ENCODE data around the gene CEBPZOS.

Gene CEBPZOS

DNA sequence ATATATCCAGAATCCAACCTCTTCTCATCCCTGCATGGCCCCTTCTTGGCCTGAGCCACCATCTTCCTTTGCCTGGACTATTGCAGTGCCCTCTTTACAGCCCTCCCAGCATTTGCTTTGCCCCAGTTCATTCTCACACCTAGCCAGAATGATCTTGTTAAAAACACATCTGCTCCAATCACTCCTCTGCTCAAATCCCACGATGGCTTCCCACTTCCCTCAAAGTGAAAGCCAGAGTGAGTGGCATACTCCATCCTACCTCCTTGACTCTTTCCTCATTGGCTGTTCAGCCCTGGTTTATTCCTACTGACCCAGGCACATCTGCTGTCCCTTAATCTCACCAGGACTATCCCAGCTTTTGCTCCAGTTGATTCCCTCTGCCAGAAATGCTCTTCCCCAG is 22.6 kb upstream of the CEBPZOS start:
- no peaks in the 10 kb centered on the region for H3K36me3 ChIP-seq (replicated peaks in 1 of 2; ENCODE audit: control insufficient read depth in 2 of 2, insufficient read depth in 2 of 2, low read length in 2 of 2)
- DNase-seq (ENCODE audit: low spot score) = no peak
- WGBS, 2 donors (ENCODE audit: extremely low coverage in 2 of 2, insufficient read length in 2 of 2, insufficient replicate concordance in 1 of 2) = no CpG with 5 or more reads among the region's 1 CpG

DNA sequence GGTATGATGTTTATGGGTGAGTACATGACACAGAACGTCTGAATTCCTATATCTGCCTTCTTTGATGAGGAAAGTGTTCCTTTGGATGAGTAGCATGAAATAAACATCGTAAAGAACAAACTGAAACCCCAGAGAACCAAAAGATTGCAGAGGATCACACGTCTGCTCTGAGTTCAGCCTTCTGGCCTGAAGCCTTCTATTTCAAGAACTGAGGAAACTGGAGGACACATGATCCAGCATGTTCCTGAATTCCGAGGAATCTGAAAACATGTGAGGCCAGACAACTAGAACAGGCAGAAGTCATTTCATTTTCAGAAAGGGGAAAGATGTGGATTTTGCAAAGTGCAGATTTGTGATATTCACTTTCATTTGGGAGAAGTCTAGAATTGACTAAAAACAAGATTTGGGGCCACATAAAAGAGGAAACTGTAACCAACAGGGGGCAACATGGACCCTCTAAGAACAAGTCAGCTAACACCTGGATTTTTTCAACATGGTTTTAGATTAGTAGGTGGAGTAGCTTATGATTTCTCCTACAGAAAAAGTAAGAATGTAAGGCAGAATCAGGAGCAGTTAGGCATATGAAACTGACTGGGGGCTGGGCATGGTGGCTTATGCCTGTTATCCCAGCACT is 16.2 kb upstream of the CEBPZOS start:
- no peak for DNase-seq (ENCODE audit: low spot score)
- Histone ChIP-seq H3K9ac (ENCODE audit: low read depth, low read length, poor library complexity) (no peak overlapping the region), H3K9me3 (replicated peaks in 1 of 2; ENCODE audit: control insufficient read depth in 2 of 2, insufficient read depth in 1 of 2, low read depth in 1 of 2, low read length in 2 of 2) (no peaks in the 10 kb centered on the region), H3K18ac (ENCODE audit: low read length) (no peak overlapping the region), H3K23ac (ENCODE audit: low read depth, low read length, poor library complexity) (no peak overlapping the region), H3K79me1 (ENCODE audit: low read depth, low read length) (no peaks in the 10 kb centered on the region), H2BK15ac (ENCODE audit: low read length) (no peak overlapping the region), H3K4ac (ENCODE audit: low read length) (no peak overlapping the region), H3K27me3 (ENCODE audit: control insufficient read depth in 3 of 3, insufficient read depth in 3 of 3, low read depth in 1 of 3, low read length in 3 of 3) (peaks cover 0 to 2% (median 0%) of the 10 kb centered on the region in 3 experiments), H3K4me2 (ENCODE audit: insufficient read depth, low read length, poor library complexity, severe bottlenecking) (no peak overlapping the region), H2BK12ac (ENCODE audit: low read length) (no peak overlapping the region), H2BK5ac (ENCODE audit: low read length) (no peak overlapping the region), H4K91ac (ENCODE audit: low read depth, low read length, poor library complexity) (no peak overlapping the region), H3K4me3 (ENCODE audit: low read length in 2 of 2) (no peak overlapping the region), H3K4me1 (ENCODE audit: control insufficient read depth in 2 of 2, insufficient read depth in 1 of 2, low read depth in 1 of 2, low read length in 2 of 2) (no peaks in the 10 kb centered on the region), H2BK120ac (ENCODE audit: low read depth, low read length) (no peak overlapping the region), H3K14ac (ENCODE audit: low read length) (no peak overlapping the region), H4K8ac (ENCODE audit: low read depth, low read length) (no peak overlapping the region), H2AFZ (ENCODE audit: low read length) (peak overlapping the region; percentile 56), H3K36me3 (replicated peaks in 1 of 2; ENCODE audit: control insufficient read depth in 2 of 2, insufficient read depth in 2 of 2, low read length in 2 of 2) (no peaks in the 10 kb centered on the region), H3K27ac (replicated peaks; ENCODE audit: low read length) (no peak overlapping the region), H2AK5ac (ENCODE audit: low read depth, low read length) (no peak overlapping the region)
- WGBS, 2 donors (ENCODE audit: extremely low coverage in 2 of 2, insufficient read length in 2 of 2, insufficient replicate concordance in 1 of 2) = no CpG with 5 or more reads among the region's 4 CpGs

More for the DNA sequence above, 22.6 kb upstream of the CEBPZOS start:
- H2BK120ac ChIP-seq (ENCODE audit: low read depth, low read length) = no peak overlapping the region
- no peak overlapping the region for H2BK12ac ChIP-seq (ENCODE audit: low read length)
- H3K9ac ChIP-seq (ENCODE audit: low read depth, low read length, poor library complexity) = no peak overlapping the region
- H3K14ac ChIP-seq (ENCODE audit: low read length) = no peak overlapping the region
- no peak overlapping the region for H3K4me3 ChIP-seq (ENCODE audit: low read length in 2 of 2)
- no peak overlapping the region for H3K23ac ChIP-seq (ENCODE audit: low read depth, low read length, poor library complexity)
- H3K79me1 ChIP-seq (ENCODE audit: low read depth, low read length) = no peaks in the 10 kb centered on the region
- no peak overlapping the region for H3K4ac ChIP-seq (ENCODE audit: low read length)
- no peak overlapping the region for H3K4me2 ChIP-seq (ENCODE audit: insufficient read depth, low read length, poor library complexity, severe bottlenecking)
- no peaks in the 10 kb centered on the region for H3K9me3 ChIP-seq (replicated peaks in 1 of 2; ENCODE audit: control insufficient read depth in 2 of 2, insufficient read depth in 1 of 2, low read depth in 1 of 2, low read length in 2 of 2)
- H3K4me1 ChIP-seq (ENCODE audit: control insufficient read depth in 2 of 2, insufficient read depth in 1 of 2, low read depth in 1 of 2, low read length in 2 of 2) = no peaks in the 10 kb centered on the region
- no peak overlapping the region for H2AK5ac ChIP-seq (ENCODE audit: low read depth, low read length)
- no peak overlapping the region for H3K27ac ChIP-seq (replicated peaks; ENCODE audit: low read length)
- H2AFZ ChIP-seq (ENCODE audit: low read length) = no peak overlapping the region
- no peak overlapping the region for H2BK5ac ChIP-seq (ENCODE audit: low read length)
- no peak overlapping the region for H4K8ac ChIP-seq (ENCODE audit: low read depth, low read length)
- no peak overlapping the region for H4K91ac ChIP-seq (ENCODE audit: low read depth, low read length, poor library complexity)
- H3K27me3 ChIP-seq (ENCODE audit: control insufficient read depth in 3 of 3, insufficient read depth in 3 of 3, low read depth in 1 of 3, low read length in 3 of 3) = no peaks in the 10 kb centered on the region
- H3K18ac ChIP-seq (ENCODE audit: low read length) = no peak overlapping the region
- H2BK15ac ChIP-seq (ENCODE audit: low read length) = no peak overlapping the region

DNA sequence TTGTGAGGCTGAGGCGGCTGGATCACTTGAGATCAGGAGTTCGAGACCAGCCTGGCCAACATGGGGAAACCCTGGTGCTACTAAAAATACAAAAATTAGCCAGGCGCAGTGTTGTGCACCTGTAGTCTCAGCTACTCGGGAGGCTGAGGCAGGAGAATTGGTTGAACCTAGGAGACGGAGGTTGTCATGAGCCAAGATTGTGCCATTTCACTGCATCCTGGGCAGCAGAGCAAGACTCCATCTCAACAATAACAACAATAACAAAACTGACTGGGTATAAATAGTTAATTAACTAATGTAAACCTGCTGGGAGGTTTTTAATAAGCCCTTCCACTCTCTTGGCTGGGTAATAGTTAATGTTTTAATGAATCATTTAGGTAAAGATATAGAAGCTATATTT is 15.7 kb upstream of the CEBPZOS start:
- DNase-seq (ENCODE audit: low spot score) = no peak
- Histone ChIP-seq H3K36me3 (replicated peaks in 1 of 2; ENCODE audit: control insufficient read depth in 2 of 2, insufficient read depth in 2 of 2, low read length in 2 of 2) (no peaks in the 10 kb centered on the region), H2AK5ac (ENCODE audit: low read depth, low read length) (no peak overlapping the region), H2BK5ac (ENCODE audit: low read length) (no peak overlapping the region), H3K23ac (ENCODE audit: low read depth, low read length, poor library complexity) (no peak overlapping the region), H4K8ac (ENCODE audit: low read depth, low read length) (no peak overlapping the region), H3K9me3 (replicated peaks in 1 of 2; ENCODE audit: control insufficient read depth in 2 of 2, insufficient read depth in 1 of 2, low read depth in 1 of 2, low read length in 2 of 2) (no peaks in the 10 kb centered on the region), H3K4ac (ENCODE audit: low read length) (no peak overlapping the region), H2BK15ac (ENCODE audit: low read length) (no peak overlapping the region), H2AFZ (ENCODE audit: low read length) (no peak overlapping the region), H3K4me2 (ENCODE audit: insufficient read depth, low read length, poor library complexity, severe bottlenecking) (no peak overlapping the region), H4K91ac (ENCODE audit: low read depth, low read length, poor library complexity) (no peak overlapping the region), H3K27me3 (ENCODE audit: control insufficient read depth in 3 of 3, insufficient read depth in 3 of 3, low read depth in 1 of 3, low read length in 3 of 3) (peaks cover 0 to 4% (median 0%) of the 10 kb centered on the region in 3 experiments), H3K27ac (replicated peaks; ENCODE audit: low read length) (no peak overlapping the region), H3K4me1 (ENCODE audit: control insufficient read depth in 2 of 2, insufficient read depth in 1 of 2, low read depth in 1 of 2, low read length in 2 of 2) (no peaks in the 10 kb centered on the region), H3K9ac (ENCODE audit: low read depth, low read length, poor library complexity) (no peak overlapping the region), H3K18ac (ENCODE audit: low read length) (no peak overlapping the region), H2BK120ac (ENCODE audit: low read depth, low read length) (no peak overlapping the region), H3K14ac (ENCODE audit: low read length) (no peak overlapping the region), H3K79me1 (ENCODE audit: low read depth, low read length) (no peaks in the 10 kb centered on the region), H3K4me3 (ENCODE audit: low read length in 2 of 2) (no peak overlapping the region), H2BK12ac (ENCODE audit: low read length) (no peak overlapping the region)
- WGBS, 2 donors (ENCODE audit: extremely low coverage in 2 of 2, insufficient read length in 2 of 2, insufficient replicate concordance in 1 of 2) = no CpG with 5 or more reads among the region's 5 CpGs

DNA sequence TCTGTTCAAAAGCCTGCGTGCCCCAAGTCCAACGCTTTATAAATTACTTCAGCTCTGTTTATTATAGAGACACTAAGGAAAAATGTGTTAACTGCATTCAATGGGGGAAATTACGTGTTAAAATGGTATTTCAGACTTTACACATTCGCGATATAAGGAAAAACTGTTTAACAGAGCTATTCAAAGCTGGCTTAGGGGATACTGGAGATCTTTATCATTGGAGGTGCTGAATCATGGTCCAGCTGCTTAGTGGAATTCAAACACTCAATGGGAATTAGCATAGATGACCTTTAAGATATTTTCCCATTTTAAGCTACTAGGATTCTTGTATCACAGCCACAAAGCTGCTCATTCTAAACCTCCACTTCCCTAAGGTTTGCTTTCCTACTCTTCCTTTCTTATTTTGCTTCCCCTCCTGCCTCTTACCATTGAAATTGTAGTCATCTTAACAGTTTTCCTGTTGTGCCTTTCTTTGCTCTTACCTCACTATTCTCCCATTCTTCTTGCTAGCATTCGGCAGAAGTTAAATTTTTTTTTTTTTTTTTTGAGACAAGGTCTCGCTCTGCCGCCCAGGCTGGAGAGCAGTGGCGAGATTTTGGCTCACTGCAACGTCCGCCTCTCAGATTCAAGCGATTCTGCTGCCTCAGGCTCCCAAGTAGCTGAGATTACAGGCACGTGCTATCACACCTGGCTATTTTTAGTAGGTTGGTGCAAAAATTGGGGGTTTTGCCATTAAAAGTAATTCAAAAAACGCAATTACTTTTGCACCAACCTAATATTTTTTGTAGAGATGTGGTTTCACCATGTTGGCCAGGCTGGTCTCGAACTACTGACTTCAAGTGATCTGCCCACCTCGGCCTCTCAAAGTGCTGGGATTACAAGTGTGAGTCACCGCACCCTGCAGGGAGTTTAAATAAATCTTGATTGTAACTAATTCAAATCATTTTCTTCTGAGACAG is 14.3 kb upstream of the CEBPZOS start:
- Histone ChIP-seq H3K9ac (ENCODE audit: low read depth, low read length, poor library complexity) (no peak overlapping the region), H3K27ac (replicated peaks; ENCODE audit: low read length) (no peak overlapping the region), H3K4me2 (ENCODE audit: insufficient read depth, low read length, poor library complexity, severe bottlenecking) (no peak overlapping the region), H3K23ac (ENCODE audit: low read depth, low read length, poor library complexity) (no peak overlapping the region), H2BK12ac (ENCODE audit: low read length) (no peak overlapping the region), H2BK5ac (ENCODE audit: low read length) (no peak overlapping the region), H4K8ac (ENCODE audit: low read depth, low read length) (no peak overlapping the region), H3K18ac (ENCODE audit: low read length) (no peak overlapping the region), H3K4me1 (ENCODE audit: control insufficient read depth in 2 of 2, insufficient read depth in 1 of 2, low read depth in 1 of 2, low read length in 2 of 2) (no peaks in the 10 kb centered on the region), H3K27me3 (ENCODE audit: control insufficient read depth in 3 of 3, insufficient read depth in 3 of 3, low read depth in 1 of 3, low read length in 3 of 3) (peaks cover 0 to 10% (median 0%) of the 10 kb centered on the region in 3 experiments), H3K4ac (ENCODE audit: low read length) (no peak overlapping the region), H3K79me1 (ENCODE audit: low read depth, low read length) (no peaks in the 10 kb centered on the region), H3K14ac (ENCODE audit: low read length) (no peak overlapping the region), H3K9me3 (replicated peaks in 1 of 2; ENCODE audit: control insufficient read depth in 2 of 2, insufficient read depth in 1 of 2, low read depth in 1 of 2, low read length in 2 of 2) (peaks cover 0 to 1% of the 10 kb centered on the region in 2 donors), H2AK5ac (ENCODE audit: low read depth, low read length) (no peak overlapping the region), H3K4me3 (ENCODE audit: low read length in 2 of 2) (no peak overlapping the region), H2AFZ (ENCODE audit: low read length) (no peak overlapping the region), H3K36me3 (replicated peaks in 1 of 2; ENCODE audit: control insufficient read depth in 2 of 2, insufficient read depth in 2 of 2, low read length in 2 of 2) (no peaks in the 10 kb centered on the region), H4K91ac (ENCODE audit: low read depth, low read length, poor library complexity) (no peak overlapping the region), H2BK120ac (ENCODE audit: low read depth, low read length) (no peak overlapping the region), H2BK15ac (ENCODE audit: low read length) (no peak overlapping the region)
- WGBS, 2 donors (ENCODE audit: extremely low coverage in 2 of 2, insufficient read length in 2 of 2, insufficient replicate concordance in 1 of 2) = no CpG with 5 or more reads among the region's 17 CpGs
- DNase-seq (ENCODE audit: low spot score) = no peak

Data from neuronal stem cell (in vitro differentiated cells).